HG02870 (cell line): ENCODE data around the gene REC8.

ENCODE experiments used
- ATAC-seq: cut with Tn5 transposase; IDR thresholded peaks from one replicate; pipeline ENCODE4 v1.9.1; 2021; ENCODE audit warnings: mild to moderate bottlenecking, moderate library complexity; ENCODE audit not compliant: unreplicated experiment

Gene REC8

DNA sequence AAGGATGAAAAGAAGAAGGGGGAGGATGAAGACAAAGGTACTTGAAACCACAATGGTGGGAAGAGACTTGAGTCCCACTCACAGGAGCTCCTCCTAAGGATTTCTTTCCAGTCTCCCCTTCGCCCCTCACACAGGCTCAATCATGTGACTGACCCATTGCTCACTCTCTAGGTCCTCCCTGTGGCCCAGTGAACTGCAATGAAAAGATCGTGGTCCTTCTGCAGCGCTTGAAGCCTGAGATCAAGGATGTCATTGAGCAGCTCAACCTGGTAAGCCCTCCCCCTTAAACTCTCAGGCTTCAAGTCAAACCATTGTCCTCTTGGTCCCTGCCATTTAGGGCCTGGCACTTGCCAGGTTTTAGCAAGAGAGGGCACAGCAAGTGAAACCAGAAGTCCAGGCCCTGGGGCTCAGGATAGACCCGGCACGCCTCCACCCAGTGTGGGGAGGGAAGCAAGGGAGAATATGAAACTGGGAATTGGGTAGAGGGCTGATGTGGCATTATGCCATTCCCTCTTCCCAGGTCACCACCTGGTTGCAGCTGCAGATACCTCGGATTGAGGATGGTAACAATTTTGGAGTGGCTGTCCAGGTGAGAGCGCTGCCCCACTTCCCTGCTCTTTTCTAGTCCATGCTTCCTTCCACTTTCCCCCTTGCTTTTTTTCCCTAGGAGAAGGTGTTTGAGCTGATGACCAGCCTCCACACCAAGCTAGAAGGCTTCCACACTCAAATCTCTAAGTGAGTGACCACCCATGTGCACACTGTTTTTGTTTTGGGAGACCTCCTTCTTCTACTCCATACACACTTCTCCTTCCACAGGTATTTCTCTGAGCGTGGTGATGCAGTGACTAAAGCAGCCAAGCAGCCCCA, 34.1 kb upstream of the REC8 start:
- ATAC-seq = no peak

DNA sequence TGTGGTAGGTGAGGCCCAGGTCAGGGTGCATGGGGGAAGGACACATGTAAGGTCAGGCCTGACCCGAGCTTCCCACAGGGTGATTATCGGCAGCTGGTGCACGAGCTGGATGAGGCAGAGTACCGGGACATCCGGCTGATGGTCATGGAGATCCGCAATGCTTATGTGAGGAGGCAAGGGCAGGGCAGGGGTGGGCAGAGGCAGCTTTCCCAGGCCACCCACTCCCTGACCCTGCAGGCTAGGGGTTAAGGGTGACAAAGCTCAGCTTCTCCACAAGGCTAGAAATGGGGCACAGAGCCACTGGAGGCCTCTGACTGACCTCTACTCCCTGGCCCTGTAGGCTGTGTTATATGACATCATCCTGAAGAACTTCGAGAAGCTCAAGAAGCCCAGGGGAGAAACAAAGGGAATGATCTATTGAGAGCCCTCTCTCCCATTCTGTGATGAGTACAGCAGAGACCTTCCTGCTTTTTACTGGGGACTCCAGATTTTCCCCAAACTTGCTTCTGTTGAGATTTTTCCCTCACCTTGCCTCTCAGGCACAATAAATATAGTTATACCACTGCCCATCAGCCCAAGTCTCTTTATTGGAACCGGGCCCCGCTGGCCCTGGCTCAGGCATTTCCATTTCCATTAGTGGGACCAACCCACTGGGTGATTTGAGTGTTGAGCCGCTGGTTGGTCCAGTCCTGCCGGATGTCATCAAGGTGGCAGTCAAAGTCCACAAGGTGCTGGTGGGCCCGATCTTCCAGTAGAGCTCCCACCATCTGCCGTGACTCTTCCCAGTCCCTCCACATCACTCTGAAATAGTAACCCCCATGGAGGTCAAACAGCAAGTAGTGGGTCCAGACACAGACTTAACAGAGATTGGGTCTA, 33.2 kb upstream of the REC8 start:
- no peak for ATAC-seq

DNA sequence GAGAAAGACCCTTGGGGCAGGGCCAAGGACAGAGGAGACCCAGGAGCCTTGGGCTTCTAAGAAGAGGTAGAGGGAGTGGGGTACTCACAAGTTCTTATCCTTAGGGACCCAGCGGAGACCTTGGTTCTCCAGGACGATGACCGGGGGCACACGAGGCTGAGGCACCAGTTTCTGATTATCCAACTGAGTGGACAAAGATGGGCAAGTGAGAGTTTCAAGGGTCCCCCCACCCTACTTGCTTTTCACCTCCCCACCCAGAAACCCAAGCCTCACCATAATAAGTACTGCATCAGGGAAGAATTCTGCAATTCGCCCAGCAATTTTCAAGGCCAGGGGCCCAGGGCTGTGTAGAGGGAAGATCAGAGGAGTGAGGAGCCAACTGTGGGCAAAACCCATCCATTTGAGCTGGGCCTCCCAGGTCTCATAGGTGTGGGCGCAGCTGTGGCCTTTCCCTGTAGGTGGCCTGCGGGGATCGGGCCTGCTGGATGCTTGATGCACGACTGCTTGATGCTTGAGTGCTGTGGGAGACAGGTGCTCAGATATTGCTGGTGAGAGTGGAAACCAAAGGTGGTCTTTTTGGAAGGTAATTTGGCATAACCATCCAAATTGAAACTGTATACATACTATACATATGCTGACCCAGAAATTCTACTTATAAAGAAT, 32.5 kb upstream of the REC8 start:
- no peak for ATAC-seq

DNA sequence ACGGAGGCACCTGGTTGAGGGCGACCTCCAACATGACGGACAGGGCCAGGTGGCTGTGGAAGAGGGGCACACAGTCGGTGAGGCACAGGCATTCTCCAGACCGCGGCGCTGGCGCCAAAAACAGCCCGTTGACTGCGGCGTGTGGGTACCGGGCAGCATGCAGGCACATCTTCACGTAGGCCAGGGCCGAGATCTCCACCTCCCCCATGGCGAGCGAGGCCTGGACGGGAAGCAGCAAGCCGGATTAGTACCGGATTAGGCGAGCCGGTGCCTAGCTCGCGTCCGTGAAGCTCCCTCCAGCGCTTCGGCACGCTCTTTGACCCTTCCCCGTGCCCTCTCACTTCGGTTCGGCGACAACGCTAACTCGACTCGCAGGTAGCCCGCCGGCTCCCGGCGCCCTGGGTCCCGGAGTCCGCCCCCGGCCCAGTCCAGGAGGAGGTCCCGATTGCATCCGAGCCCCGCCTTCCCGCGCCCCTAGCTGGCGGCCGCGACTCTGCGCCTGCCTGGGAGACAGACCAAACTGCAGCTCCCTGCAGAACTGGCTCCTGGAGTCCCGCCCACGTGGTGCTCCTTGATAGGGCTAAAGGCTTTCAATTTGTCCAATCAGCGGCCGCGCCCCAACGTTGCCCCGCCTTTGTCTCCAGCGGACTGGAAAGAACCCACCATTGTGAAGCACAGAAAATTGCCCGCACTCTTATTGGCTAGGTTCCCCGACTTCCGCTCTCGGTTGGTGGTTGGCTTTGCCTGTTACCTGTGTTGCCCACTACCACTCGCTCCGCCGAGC, 30.6 kb upstream of the REC8 start, which contains the start of gene EMC9:
EMC9 (minus strand) TSS at position 495 of the 784 bp plus-strand sequence; CDS start at position 208, 287 bp downstream.
- peak; percentile 88 for ATAC-seq

DNA sequence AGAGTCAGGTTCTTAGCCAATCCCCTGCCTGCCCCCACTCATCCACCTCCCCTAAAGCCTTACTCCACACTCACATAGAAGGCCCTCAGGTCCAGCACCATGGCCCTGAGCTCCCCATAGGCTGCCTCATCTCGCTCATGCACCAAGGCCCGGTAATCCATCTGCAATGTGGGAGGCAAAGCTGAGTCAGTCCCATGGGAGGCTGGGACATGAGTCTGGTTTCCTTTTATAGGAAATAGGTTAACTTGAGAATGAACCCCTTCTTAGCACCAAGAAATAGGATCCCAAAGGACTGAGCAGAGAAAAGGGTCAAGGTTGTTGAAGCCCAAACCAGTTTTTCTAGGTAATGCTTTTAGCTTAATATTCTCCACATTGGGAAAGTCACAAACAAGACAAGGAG, 28.4 kb upstream of the REC8 start:
- no peak for ATAC-seq

DNA sequence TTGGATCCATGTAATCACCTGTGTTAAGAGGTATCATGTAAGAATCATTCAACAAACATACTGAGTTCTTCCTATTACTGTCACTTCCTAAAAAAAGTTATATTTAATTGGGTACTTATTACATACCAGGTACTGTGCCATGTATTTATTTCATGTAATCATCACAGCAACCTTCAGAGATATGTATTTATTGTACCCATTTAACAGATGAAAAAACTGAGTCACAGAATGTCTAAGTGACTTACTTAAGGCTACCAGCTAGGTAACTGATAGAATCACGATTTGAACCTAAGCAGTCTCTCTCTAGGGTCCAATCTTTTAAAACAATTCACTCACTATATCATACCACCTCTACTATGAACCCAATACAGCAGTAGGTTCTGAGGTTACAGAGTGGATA, 27.4 kb upstream of the REC8 start:
- ATAC-seq = no peak

DNA sequence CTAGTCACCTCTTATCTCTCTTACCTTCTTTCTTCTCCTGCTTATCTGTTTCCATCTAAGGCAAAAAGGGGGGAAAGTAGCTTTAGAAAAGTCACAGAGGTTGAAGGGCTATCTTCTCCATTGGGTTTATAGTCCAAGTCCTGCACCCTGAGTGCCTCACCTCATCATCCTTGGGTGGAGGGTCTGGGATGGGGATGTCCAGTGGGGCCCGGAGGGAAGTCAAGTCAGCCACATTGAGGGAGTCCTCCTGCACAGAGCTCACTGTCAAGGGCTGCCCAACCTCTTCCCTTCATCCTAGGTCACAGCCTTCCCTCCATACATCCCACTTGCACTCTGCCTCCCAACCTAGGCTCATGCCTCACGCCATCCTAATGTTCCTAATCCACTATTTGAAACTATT, 26.7 kb upstream of the REC8 start:
- no peak for ATAC-seq

DNA sequence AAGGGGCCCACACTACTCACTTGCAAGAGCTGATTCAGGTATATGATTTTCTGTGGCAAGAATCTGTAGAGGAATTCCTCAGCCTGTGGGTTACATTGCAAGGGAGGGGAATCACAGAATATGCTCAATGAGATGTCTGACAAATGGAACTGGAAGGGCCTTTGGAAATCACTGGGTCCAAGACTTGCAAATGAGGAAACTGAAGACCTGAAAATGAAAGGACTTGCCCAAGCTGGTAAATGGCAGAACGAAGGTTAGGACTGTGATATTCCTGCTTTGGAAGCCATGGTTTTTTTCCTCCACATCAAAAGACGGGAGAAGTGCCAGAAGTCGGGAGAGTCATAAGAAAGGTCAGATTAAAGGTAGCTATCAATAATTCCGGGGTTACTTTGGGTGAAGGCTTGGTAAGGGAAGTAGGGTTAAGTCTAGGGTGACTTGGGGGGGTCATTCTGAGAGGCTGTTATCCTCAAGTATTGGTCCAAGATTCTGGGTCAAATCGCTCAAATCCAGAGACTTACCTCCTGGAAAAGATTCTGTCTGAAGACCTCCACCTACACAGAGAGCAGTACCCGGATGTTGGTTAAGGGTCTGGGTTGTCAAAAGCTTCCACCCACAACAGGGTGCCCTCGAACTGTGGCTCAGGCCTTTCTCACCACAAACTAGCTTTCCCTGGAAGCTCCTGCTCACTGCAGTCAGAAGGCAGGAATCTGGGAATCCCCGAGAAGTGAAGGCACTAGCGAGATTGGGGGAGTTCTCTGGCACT, 26.0 kb upstream of the REC8 start:
- no peak for ATAC-seq

DNA sequence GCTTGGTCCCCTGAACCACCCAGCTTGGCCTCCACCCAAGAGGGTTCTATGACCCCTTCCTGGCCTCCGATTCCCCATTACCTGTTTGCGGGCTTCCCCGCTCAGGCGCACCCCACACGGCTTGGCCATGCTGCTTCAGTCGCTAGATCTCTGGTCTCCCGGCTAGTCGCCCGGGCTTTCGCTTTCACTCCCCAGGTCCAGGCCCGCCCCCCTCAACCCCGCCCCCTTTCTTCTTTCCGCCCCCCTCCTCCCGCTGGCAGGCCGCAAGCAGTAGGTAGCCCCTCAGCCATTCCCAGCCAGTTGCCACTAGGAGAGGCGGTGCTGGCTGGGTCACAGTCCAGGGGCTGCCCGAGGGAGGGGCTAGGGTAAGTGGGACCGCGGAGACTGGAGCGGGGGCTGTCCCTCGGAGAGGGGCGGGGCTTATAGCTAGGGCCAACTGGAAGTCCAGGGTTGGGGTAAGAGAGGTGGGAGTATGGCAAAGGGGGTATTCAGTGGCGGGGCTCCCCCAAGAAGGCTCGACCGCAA, 25.4 kb upstream of the REC8 start, which contains the start of gene PSME2:
PSME2 (minus strand) TSS at position 158 of the 525 bp plus-strand sequence; CDS start at position 129, 29 bp downstream.
- ATAC-seq = peak; percentile 62

DNA sequence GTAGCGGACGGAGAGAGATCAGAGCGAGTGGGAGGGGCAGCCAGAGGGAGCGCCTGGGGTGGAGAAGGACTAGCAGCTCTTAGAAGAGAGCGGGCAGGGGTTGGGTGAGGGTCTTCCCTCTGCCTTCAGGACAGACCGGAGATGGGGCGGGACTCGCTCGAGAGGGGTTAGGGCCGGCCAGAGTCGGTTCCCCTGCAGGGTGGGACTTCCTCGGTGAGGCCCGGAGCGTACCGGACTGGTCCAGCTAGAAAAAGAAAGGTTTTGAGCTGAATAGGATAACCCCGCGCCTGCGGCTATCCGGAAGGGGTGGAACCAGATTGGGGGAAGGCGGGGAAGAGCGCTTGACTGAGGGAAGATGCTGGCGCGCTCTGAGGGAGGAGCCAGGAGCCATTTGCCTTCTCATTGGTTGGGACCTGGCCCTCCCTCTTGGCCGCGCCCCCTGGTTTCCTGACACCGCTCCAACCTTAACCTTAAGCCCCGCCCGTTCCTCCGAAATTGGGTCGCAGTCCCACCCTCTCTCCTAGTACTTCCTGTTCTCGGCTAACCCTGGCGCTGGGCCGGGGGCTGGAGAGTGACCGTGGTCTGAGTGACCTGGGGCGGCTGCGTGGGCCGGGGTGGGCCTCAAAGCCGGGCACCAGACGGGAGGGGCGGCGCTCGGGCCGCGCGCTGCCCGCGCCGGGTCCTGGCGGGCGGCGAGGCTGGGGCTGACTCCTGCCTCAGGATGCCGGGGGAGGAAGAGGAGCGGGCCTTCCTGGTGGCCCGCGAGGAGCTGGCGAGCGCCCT, 24.7 kb upstream of the REC8 start, which contains the start of gene RNF31:
RNF31 (plus strand) TSS at position 521 of the 783 bp plus-strand sequence; CDS start at position 722, 201 bp downstream.
- peak; percentile 82 for ATAC-seq

DNA sequence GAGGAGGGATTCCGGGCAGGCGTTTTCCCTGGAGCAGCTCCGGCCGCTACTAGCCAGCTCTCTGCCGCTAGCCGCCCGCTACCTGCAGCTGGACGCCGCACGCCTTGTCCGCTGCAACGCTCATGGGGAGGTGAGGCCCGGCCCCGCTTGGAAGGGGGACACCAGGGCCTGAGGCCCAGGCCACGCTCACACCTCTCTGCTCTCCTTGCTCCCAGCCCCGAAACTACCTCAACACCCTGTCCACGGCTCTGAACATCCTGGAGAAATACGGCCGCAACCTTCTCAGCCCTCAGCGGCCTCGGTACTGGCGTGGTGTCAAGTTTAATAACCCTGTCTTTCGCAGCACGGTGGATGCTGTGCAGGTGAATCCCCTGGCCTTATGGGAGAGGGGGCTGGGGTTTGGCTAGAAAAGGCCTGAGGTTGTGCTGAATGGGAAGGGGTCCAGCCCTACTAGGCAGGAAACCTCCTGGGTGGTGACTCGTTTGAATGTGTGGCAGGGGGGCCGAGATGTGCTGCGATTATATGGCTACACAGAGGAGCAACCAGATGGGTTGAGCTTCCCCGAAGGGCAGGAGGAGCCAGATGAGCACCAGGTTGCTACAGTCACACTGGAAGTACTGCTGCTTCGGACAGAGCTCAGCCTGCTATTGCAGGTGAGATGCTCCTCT, 24.0 kb upstream of the REC8 start:
- ATAC-seq = no peak

DNA sequence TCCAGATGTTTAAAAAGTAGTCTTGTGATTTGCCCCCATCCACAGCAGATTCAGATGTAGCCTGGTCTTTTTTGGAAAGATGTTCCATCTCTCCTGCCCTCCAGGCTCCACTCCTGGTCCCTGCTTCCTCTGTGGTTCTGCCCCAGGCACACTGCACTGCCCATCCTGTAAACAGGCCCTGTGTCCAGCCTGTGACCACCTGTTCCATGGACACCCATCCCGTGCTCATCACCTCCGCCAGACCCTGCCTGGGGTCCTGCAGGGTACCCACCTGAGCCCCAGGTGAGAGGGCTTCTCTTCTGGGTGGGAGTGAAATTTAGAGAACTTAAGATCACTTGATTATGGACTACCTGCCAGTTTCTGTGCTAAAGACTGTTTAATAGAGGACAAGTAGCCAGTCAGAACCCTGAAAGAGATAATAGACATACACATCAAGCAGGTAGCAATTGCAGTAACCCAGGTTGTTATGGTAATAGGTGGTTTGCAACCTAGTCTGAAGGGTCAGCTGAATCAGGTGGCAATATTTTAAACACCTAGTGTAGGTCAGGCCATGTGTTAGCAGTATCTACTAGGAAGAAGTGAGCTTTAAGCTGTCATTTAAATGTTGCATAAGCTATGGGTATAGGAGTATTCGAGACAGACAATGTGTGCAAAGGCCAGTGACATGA, 22.4 kb upstream of the REC8 start:
- no peak for ATAC-seq

DNA sequence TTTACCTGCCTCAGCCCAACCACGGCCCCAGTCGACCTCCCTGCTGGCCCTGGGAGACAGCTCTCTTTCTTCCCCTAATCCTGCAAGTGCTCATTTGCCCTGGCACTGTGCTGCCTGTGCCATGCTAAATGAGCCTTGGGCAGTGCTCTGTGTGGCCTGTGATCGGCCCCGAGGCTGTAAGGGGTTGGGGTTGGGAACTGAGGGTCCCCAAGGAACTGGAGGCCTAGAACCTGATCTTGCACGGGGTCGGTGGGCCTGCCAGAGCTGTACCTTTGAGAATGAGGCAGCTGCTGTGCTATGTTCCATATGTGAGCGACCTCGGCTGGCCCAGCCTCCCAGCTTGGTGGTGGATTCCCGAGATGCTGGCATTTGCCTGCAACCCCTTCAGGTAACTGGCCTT, 21.8 kb upstream of the REC8 start:
- ATAC-seq = no peak

DNA sequence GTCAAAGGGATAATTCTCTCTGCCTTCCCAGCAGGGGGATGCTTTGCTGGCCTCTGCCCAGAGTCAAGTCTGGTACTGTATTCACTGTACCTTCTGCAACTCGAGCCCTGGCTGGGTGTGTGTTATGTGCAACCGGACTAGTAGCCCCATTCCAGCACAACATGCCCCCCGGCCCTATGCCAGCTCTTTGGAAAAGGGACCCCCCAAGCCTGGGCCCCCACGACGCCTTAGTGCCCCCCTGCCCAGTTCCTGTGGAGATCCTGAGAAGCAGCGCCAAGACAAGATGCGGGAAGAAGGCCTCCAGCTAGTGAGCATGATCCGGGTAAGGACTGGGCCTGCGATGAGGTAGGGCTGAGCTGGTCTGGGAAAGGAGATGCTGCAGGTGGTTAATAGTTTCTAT, 21.3 kb upstream of the REC8 start:
- no peak for ATAC-seq

DNA sequence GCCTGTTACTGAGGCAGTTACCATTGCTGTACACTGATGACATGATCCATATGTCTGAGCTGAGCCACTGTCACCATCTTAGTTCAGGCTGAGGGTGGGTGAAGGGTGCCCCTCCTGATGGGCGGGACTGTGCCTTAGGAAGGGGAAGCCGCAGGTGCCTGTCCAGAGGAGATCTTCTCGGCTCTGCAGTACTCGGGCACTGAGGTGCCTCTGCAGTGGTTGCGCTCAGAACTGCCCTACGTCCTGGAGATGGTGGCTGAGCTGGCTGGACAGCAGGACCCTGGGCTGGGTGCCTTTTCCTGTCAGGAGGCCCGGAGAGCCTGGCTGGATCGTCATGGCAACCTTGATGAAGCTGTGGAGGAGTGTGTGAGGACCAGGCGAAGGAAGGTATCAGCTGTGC, 20.9 kb upstream of the REC8 start:
- no peak for ATAC-seq

DNA sequence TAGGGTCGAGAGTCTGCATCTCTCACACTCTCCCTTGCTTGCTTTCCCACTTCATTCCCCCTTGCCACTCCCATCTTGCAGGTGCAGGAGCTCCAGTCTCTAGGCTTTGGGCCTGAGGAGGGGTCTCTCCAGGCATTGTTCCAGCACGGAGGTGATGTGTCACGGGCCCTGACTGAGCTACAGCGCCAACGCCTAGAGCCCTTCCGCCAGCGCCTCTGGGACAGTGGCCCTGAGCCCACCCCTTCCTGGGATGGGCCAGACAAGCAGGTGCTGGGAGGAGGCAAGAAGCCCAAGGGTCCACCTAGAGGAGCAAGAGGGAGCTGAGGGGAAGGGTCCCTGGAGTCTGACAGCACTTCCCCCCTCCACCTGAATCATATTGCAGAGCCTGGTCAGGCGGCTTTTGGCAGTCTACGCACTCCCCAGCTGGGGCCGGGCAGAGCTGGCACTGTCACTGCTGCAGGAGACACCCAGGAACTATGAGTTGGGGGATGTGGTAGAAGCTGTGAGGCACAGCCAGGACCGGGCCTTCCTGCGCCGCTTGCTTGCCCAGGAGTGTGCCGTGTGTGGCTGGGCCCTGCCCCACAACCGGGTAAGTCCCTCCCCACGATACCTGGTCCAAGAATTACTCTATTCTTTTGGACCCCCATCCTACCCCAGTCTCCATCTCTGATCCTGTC, 20.3 kb upstream of the REC8 start:
- ATAC-seq = no peak

DNA sequence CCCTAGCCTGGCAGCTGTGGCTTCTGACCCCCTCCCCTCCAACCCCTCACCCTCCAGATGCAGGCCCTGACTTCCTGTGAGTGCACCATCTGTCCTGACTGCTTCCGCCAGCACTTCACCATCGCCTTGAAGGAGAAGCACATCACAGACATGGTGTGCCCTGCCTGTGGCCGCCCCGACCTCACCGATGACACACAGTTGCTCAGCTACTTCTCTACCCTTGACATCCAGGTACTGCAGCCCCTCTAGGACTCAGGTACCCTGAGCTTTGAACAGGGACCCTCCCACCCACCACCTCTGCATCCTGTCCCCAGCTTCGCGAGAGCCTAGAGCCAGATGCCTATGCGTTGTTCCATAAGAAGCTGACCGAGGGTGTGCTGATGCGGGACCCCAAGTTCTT, 16.8 kb upstream of the REC8 start:
- ATAC-seq = no peak
